ENCODE measurements around the gene FAM118A.

Gene FAM118A

DNA sequence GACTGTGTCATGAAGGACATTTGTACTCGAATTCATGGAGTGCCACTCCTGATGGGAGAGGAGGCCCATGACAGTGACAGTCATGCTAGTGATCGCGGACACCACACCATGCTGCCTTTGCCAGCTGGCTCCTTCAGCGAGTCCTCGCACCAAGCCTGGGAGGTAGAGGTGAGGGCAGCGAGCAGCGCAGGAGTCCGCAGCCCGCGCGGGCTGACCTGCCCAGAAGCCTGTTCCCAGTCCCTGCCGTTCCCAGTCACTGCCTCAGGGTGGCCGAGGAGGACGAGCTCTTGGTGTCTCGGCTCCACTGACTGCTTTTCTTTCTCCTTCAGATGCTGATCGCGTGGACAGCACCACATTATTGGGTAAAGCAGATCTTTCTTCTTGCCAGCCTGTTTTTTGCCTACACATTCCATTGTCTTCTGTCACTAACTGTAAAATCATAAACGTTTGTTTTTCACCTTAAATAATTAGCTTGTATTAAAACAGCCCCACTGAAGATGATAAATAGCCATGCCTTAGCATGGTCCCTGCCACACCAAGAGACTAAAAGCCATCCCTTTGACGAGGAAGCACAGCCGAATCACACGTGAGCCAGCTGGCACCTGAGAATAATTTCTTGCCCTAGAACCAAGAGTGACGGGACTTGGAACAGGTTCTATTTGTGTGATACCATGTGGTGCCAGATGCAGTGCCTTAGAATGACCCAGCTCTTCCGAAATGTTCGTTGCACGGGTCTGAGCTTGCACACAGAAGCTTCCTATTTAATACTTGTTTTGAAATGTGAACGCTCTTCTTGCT, 25.5 kb downstream of the FAM118A start:
- TF ChIP-seq, protein P1, sequence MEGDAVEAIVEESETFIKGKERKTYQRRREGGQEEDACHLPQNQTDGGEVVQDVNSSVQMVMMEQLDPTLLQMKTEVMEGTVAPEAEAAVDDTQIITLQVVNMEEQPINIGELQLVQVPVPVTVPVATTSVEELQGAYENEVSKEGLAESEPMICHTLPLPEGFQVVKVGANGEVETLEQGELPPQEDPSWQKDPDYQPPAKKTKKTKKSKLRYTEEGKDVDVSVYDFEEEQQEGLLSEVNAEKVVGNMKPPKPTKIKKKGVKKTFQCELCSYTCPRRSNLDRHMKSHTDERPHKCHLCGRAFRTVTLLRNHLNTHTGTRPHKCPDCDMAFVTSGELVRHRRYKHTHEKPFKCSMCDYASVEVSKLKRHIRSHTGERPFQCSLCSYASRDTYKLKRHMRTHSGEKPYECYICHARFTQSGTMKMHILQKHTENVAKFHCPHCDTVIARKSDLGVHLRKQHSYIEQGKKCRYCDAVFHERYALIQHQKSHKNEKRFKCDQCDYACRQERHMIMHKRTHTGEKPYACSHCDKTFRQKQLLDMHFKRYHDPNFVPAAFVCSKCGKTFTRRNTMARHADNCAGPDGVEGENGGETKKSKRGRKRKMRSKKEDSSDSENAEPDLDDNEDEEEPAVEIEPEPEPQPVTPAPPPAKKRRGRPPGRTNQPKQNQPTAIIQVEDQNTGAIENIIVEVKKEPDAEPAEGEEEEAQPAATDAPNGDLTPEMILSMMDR (IDR thresholded peaks at IDR 0.05; ENCODE audit: low read depth, low read length), result no peak
- no peak overlapping the region for H3K4me3 ChIP-seq (ENCODE audit: low read depth, low read length)

DNA sequence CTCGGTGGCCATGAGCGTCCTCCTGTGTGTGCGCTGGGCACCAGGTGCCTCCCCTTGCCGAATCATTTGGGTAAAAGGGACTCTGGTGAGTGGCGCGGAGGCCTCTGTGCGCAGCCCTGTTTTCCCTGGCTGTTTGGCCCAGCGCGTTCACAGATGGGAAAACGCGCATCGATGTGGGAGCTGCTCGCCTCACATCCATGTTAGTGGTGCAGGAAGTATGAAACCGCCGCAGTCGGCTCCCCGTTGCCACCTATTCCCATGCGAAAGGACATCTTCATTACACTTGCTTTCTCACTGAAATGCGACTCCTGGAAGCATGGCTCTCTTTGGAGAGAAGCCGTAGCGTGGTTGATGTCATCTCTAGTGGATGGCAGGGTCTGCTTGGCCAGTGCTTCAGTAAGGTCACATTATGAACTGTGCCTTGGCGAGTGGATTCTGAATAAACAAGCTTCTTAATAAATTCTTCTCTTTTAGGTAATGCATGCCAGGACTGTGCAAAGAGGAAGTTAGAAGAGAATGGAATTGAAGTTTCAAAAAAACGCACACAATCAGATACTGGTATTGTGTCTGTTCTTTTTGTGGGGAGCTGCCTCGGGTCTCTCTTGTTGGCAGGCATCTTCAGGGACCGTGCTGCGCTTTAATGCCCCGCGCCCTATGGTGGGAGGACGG, 26.3 kb downstream of the FAM118A start:
- H3K4me3 ChIP-seq (ENCODE audit: low read depth, low read length), result no peak overlapping the region
- TF ChIP-seq, protein P1 (IDR thresholded peaks at IDR 0.05; ENCODE audit: low read depth, low read length), result no peak

DNA sequence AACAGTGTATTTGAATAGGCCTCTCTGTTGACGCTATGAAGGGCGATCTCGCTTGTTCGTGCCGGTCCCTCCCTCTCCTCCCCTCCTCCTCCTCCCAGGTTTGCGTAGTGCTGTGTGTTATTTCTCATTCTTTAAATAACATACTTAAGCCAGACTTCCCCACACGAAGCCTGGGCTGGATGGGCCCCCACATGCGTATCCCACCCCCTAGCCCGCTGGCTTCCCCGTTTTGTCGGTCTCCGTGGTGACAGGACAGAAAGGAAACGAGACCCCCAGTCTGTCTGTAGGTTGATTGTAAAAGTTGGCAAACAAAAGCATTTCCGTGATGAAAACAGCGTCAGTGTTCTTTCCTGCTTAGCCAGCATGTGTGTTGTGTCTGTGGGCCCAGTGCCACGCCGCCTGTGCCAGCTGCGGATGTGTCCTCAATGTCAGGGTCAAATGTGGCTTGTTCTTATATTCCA, 27.3 kb downstream of the FAM118A start:
- TF ChIP-seq, protein P1 (IDR thresholded peaks at IDR 0.05; ENCODE audit: low read depth, low read length), result no peak
- H3K4me3 ChIP-seq (ENCODE audit: low read depth, low read length), result no peak overlapping the region

DNA sequence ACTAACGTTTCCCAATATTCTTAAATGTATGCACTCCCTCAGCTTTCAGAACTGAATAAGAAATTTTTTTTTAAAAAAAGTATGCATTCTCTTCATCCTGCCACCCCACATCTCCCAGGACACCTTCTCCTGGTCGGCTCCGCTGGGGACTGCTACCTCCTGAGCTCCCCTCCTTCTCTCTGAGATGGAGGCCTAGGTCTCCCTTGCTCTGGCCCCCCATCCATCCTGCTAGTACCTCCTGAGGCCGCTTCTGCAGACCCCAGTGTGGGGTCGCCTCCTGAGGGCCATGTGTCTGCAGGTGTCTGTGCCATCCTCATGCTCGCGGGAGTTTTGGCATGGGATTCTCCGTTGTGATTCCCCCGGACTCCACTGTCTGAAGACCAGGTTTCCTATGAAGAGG, 27.8 kb downstream of the FAM118A start:
- TF ChIP-seq, protein P1 (IDR thresholded peaks at IDR 0.05; ENCODE audit: low read depth, low read length), result no peak
- no peak overlapping the region for H3K4me3 ChIP-seq (ENCODE audit: low read depth, low read length)

DNA sequence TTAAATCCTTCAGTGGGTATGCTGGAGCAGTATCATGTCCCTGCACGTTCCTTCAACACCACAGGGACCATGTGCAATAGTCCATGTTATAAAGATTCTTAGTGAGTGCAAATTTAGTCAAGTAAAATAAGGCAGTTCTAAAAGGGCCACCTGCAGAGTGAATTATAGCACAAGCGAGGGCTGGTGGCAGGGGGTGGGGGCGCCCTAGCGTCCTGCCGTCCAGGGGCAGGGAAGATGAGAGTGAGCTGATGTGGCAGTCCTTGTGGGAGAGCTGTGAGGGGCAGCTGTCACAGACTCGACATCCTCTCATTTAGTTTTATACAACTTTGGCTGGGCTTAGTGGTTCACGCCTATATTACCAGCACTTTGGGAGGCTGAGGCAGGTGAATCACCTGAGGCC, 29.1 kb downstream of the FAM118A start:
- TF ChIP-seq, protein P1 (IDR thresholded peaks at IDR 0.05; ENCODE audit: low read depth, low read length), result no peak
- H3K4me3 ChIP-seq (ENCODE audit: low read depth, low read length), result no peak overlapping the region

DNA sequence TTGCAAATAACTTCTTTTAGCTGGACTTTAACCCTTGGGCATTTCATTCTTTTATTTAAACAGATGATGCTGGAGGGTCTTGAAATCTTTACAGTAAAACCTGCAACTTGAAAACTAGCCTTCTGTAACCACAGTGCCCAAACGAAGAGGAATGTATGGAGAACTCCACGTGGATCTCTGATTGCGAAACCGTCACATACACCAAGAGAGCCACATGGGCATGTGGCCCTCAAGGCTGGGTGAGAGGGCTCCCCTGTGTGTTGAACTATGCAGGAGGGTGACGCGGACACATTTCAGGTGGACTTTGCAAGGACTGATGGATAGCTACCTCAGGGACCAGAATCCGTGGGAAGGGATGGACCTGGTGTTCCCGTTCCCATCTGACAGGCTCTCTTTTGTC, 30.6 kb downstream of the FAM118A start:
- H3K4me3 ChIP-seq (ENCODE audit: low read depth, low read length), result no peak overlapping the region
- TF ChIP-seq, protein P1 (IDR thresholded peaks at IDR 0.05; ENCODE audit: low read depth, low read length), result no peak

DNA sequence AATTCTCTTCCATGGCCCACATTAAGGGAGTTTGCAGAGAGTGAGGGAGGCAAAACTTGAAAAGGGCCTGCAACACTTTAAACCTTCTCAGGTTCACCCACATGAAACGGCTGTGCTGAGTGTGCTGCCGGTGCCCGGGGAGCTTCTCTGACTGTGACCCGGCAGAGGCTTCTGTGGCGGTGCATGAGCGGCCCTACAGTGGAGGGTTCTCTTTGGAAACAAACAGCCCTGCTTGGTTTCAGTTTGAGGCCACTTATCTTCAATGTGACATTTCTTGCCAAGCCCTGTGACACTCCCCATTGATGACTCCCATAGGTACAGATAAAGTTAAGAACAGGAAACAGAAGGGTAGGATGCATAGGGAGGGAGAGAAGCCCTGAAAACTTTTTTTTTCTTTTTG, 31.8 kb downstream of the FAM118A start:
- no peak overlapping the region for H3K4me3 ChIP-seq (ENCODE audit: low read depth, low read length)

More for the DNA sequence above, 31.8 kb downstream of the FAM118A start:
- TF ChIP-seq, protein P1 (IDR thresholded peaks at IDR 0.05; ENCODE audit: low read depth, low read length), result no peak

All from WI38 (cell line).